DOHH2 (cell line): ENCODE results near the gene RUNDC1.

Experiments used
- H3F3A ChIP-seq: fragments of 200-600 bp; sonication (generic), shearing (Covaris generic); 2 replicates; pipeline ENCODE4 v1.6.0; 2016; ENCODE audit warnings: antibody characterized with exemption, mild to moderate bottlenecking; ENCODE audit not compliant: control insufficient read depth, insufficient read depth
- H3K27ac ChIP-seq: fragments of 200-600 bp; sonication (generic); 2 replicates; pipeline ENCODE4 v1.5.1; 2014; ENCODE audit warnings: low read depth, mild to moderate bottlenecking, low read length, moderate library complexity
- H3K27me3 ChIP-seq: fragments of 200-600 bp; sonication (generic); 2 replicates; pipeline ENCODE4 v1.6.1; 2014; ENCODE audit warnings: mild to moderate bottlenecking, low read length, mixed read lengths; ENCODE audit not compliant: control insufficient read depth
- H3K36me3 ChIP-seq: fragments of 200-600 bp; sonication (generic); 2 replicates; pipeline ENCODE4 v1.6.1; 2014; ENCODE audit warnings: mild to moderate bottlenecking, low read length, moderate library complexity, mixed read lengths; ENCODE audit not compliant: control insufficient read depth
- H3K4me1 ChIP-seq: fragments of 200-600 bp; sonication (generic); 2 replicates; pipeline ENCODE4 v1.6.1; 2014; ENCODE audit warnings: mild to moderate bottlenecking, low read length, mixed read lengths; ENCODE audit not compliant: control insufficient read depth
- H3K4me2 ChIP-seq: fragments of 200-600 bp; sonication (generic); 2 replicates; pipeline ENCODE4 v1.6.0; 2014; ENCODE audit warnings: mild to moderate bottlenecking, low read length, moderate library complexity
- H3K4me3 ChIP-seq: fragments of 200-600 bp; sonication (generic); 2 replicates; pipeline ENCODE4 v1.5.1; 2014; ENCODE audit warnings: mild to moderate bottlenecking, low read length, mixed read lengths
- H3K79me2 ChIP-seq: fragments of 200-600 bp; sonication (generic); 2 replicates; pipeline ENCODE4 v1.6.1; 2014; ENCODE audit warnings: mild to moderate bottlenecking, low read length, mixed read lengths; ENCODE audit not compliant: control insufficient read depth
- H3K9me2 ChIP-seq: fragments of 200-600 bp; sonication (generic); replicated peaks from 2 replicates; pipeline ENCODE4 v1.6.1; 2014; ENCODE audit warnings: mild to moderate bottlenecking, low read length, mixed read lengths; ENCODE audit not compliant: control insufficient read depth
- H3K9me3 ChIP-seq: fragments of 200-600 bp; sonication (generic); 2 replicates; pipeline ENCODE4 v1.6.1; 2014; ENCODE audit warnings: antibody characterized with exemption, low read length, mixed read lengths; ENCODE audit not compliant: control insufficient read depth, insufficient read depth
- H4K20me1 ChIP-seq: fragments of 200-600 bp; sonication (generic); 2 replicates; pipeline ENCODE4 v1.6.0; 2014; ENCODE audit warnings: low read depth, mild to moderate bottlenecking, antibody characterized with exemption, low read length, moderate library complexity; ENCODE audit not compliant: control insufficient read depth, insufficient read depth
- CTCF ChIP-seq: fragments of 200-600 bp; sonication (generic); IDR thresholded peaks from one replicate; pipeline ENCODE4 v1.5.1; 2014; ENCODE audit warnings: antibody characterized with exemption, mild to moderate bottlenecking, low read depth, low read length; ENCODE audit not compliant: poor library complexity, severe bottlenecking
- EZH2phosphoT487 ChIP-seq: fragments of 200-600 bp; sonication (generic); IDR thresholded peaks from 2 replicates; pipeline ENCODE4 v1.6.1; 2017; ENCODE audit warnings: borderline replicate concordance, mild to moderate bottlenecking, antibody characterized with exemption, low read length, moderate library complexity, mixed read lengths

RUNDC1 gene

GRCh38 chr17:43034894-43035293 lies 54.5 kb downstream of the RUNDC1 start:
- no peaks in the 10 kb centered on the region for H3K9me3 ChIP-seq
- H3K27me3 ChIP-seq, result peaks cover 4% of the 10 kb centered on the region
- no peaks in the 10 kb centered on the region for H3K79me2 ChIP-seq
- no peak overlapping the region for H3K4me2 ChIP-seq
- H3K4me1 ChIP-seq, result no peaks in the 10 kb centered on the region
- no peaks in the 10 kb centered on the region for H3K9me2 ChIP-seq
- no peaks in the 10 kb centered on the region for H4K20me1 ChIP-seq
- H3F3A ChIP-seq, result no peaks in the 10 kb centered on the region
- H3K36me3 ChIP-seq, result no peaks in the 10 kb centered on the region
- H3K27ac ChIP-seq, result no peak overlapping the region
- H3K4me3 ChIP-seq, result no peak overlapping the region
- TF ChIP-seq EZH2phosphoT487 (no peak), CTCF (no peak)

DNA sequence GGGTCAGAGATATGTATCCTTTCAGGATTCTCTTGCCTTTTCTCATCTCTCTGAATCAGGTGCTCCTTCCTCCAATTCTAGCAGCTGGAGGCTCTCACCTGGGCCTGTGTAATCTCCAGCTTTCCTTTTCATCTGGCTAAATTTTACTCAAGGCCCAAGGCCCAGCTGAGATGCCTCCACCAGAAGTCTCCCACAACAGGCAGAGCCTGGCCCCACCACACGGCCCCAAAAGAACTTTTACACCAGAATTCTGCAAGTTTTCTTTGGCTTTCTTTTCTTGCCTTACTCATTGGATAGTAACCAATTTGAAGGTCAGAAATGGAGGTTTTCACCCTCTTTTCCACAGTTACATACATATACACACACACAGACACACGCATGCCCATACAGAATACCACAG lies 59.3 kb downstream of the RUNDC1 start:
- TF ChIP-seq EZH2phosphoT487 (no peak), CTCF (no peak)
- no peaks in the 10 kb centered on the region for H4K20me1 ChIP-seq
- H3K9me2 ChIP-seq, result no peaks in the 10 kb centered on the region
- H3F3A ChIP-seq, result peaks cover 3% of the 10 kb centered on the region; the same call in 1 of the 2 replicates
- H3K4me3 ChIP-seq, result no peak overlapping the region
- no peaks in the 10 kb centered on the region for H3K9me3 ChIP-seq
- no peaks in the 10 kb centered on the region for H3K79me2 ChIP-seq
- H3K27ac ChIP-seq, result no peak overlapping the region
- H3K27me3 ChIP-seq, result no peaks in the 10 kb centered on the region
- H3K4me2 ChIP-seq, result no peak overlapping the region
- peaks cover 21% of the 10 kb centered on the region for H3K36me3 ChIP-seq
- no peaks in the 10 kb centered on the region for H3K4me1 ChIP-seq

GRCh38 chr17:43040655-43041054 lies 60.3 kb downstream of the RUNDC1 start:
- TF ChIP-seq CTCF, result no peak
- no peak for TF ChIP-seq EZH2phosphoT487
- Histone ChIP-seq H3K27ac (no peak overlapping the region), H3F3A (peaks cover 3% of the 10 kb centered on the region; the same call in 1 of the 2 replicates), H3K4me1 (no peaks in the 10 kb centered on the region), H3K36me3 (peaks cover 29% of the 10 kb centered on the region), H3K9me3 (no peaks in the 10 kb centered on the region), H3K79me2 (no peaks in the 10 kb centered on the region), H4K20me1 (no peaks in the 10 kb centered on the region), H3K27me3 (no peaks in the 10 kb centered on the region), H3K4me2 (no peak overlapping the region), H3K4me3 (no peak overlapping the region), H3K9me2 (no peaks in the 10 kb centered on the region)
